Mucosa of rectum (tissue), 2 donors: ENCODE measurements around the gene IL17RD.
A peak's percentile ranks its signal among the peaks of the same experiment; 100 is the strongest.

Experiments used
- H3K27ac ChIP-seq, 2 donors: one replicate each; pipeline ENCODE4 v1.7.0; 2013; ENCODE audit warnings: inconsistent platforms in 2 of 2, low read depth in 2 of 2, low read length in 2 of 2
- H3K27me3 ChIP-seq, 2 donors: one replicate each; pipeline ENCODE4 v1.7.0; 2013; ENCODE audit warnings: low read length in 2 of 2; ENCODE audit not compliant: control insufficient read depth in 2 of 2, insufficient read depth in 2 of 2
- H3K36me3 ChIP-seq, 2 donors: one replicate each; pipeline ENCODE4 v1.7.0; 2013; ENCODE audit warnings: low read length in 2 of 2; ENCODE audit not compliant: control insufficient read depth in 2 of 2, insufficient read depth in 2 of 2
- H3K4me1 ChIP-seq, 2 donors: one replicate each; pipeline ENCODE4 v1.7.0; 2013; ENCODE audit warnings: low read length in 2 of 2, mild to moderate bottlenecking in 1 of 2; ENCODE audit not compliant: control insufficient read depth in 2 of 2, insufficient read depth in 2 of 2
- H3K4me3 ChIP-seq, 2 donors: one replicate each; pipeline ENCODE4 v1.7.0; 2013; ENCODE audit warnings: low read length in 2 of 2
- H3K9ac ChIP-seq, 2 donors: one replicate each; pipeline ENCODE4 v1.7.0; 2013; ENCODE audit warnings: low read length in 2 of 2, low read depth in 1 of 2, mild to moderate bottlenecking in 1 of 2
- H3K9me3 ChIP-seq, 2 donors: one replicate each; pipeline ENCODE4 v1.7.0; 2013; ENCODE audit warnings: low read length in 2 of 2; ENCODE audit not compliant: control insufficient read depth in 2 of 2
- donor health status: healthy.
- donor health status: Normal muscosa, but diverticular disease.

Gene IL17RD

DNA sequence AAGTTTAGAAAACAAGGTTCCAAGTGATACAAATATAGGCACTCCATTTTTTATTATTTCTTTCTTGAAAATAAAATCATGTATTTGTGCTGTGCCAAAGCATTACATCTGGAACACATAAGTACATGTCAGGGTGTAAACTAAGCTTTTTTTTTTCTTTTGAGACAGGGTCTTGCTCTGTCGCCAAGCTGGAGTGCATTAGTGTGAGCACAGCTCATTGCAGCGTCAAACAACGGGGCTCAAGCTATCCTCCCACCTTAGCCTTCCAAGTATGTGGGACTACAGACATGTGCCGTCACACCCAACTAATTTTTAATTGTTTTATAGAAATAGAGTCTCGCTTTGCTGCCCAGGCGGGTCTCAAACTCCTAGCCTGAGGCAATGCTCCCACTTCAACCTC, 95.7 kb downstream of the IL17RD start:
- Histone ChIP-seq H3K36me3 (no peaks in the 10 kb centered on the region), H3K9ac (no peak overlapping the region), H3K27me3 (no peaks in the 10 kb centered on the region), H3K27ac (no peak overlapping the region), H3K4me1 (peaks cover 0 to 6% of the 10 kb centered on the region in 2 donors), H3K4me3 (no peak overlapping the region), H3K9me3 (no peaks in the 10 kb centered on the region)

DNA sequence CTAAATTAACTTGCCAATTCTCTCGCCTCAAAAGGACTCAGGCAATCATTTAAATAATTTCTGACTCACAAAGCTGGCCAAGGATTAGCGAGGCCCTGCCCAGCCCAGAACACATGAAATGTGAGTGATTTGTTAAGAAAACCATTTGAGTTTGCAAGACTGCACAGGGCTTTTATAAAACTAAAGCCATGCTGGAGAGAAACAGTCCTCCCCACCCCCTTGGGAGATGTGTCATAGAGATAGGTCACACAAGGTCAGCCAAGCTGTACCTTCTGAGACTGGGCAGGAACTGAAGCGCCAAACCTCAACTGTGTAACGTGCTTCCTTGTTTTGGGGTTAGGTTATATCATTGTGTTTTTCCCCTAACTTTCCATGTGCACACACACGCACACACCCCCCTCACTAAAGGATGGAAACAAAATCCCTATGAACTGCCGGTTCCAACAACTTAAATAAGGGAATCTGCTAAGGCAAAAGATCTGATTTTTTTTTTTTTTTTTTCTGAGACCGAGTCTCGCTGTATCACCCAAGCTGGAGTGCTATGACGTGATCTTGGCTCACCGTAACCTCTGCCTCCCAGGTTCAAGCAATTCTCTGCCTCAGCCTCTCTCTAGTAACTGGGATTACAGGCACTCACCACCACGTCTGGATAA, 96.6 kb downstream of the IL17RD start:
- Histone ChIP-seq H3K4me3 (no peak overlapping the region), H3K9me3 (no peaks in the 10 kb centered on the region), H3K9ac (no peak overlapping the region), H3K27ac (no peak overlapping the region), H3K36me3 (no peaks in the 10 kb centered on the region), H3K27me3 (no peaks in the 10 kb centered on the region), H3K4me1 (peaks cover 0 to 6% of the 10 kb centered on the region in 2 donors)

DNA sequence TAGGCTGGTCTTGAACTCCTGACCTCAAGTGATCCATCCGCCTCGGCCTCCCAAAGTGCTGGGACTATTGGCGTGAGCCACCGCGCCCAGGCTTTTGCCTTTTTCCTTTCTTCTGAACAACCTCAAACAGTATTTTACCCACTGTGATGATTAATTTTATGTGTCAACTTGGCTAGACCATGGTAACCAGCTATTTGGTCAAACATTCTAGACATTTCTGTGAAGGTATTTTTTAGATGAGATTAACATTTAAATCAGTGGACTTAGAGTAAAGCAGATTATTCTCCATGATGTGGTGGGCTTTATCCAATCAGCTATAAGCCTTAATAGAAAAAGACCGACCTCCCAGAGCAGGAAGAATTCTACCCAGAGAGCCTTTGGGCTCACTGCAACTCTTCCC, 98.7 kb downstream of the IL17RD start:
- Histone ChIP-seq H3K27ac (no peak overlapping the region), H3K9me3 (no peaks in the 10 kb centered on the region), H3K36me3 (no peaks in the 10 kb centered on the region), H3K9ac (no peak overlapping the region), H3K4me1 (peaks cover 0 to 6% of the 10 kb centered on the region in 2 donors), H3K27me3 (no peaks in the 10 kb centered on the region), H3K4me3 (no peak overlapping the region)

DNA sequence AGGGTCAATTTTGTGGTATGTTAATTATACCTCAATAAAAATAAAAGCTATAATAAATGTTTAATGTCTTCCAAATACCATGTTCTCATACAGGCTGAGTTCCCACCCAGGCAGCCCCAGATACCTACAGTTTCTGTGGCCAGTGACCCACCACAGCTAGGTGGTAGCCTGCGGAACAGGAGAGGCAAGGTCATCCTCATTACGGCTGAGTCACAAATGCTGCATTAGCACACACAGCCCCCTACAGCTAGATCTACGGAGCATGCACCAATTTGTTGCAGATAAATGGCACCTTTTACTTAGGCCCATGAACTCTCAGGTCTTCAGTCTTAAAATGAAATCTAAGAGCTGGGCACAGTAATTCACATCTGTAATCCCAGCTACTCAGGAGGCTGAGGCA, 99.6 kb downstream of the IL17RD start:
- Histone ChIP-seq H3K4me1 (peaks cover 0 to 8% of the 10 kb centered on the region in 2 donors), H3K9me3 (no peaks in the 10 kb centered on the region), H3K27me3 (no peaks in the 10 kb centered on the region), H3K9ac (no peak overlapping the region), H3K36me3 (no peaks in the 10 kb centered on the region), H3K4me3 (no peak overlapping the region), H3K27ac (no peak overlapping the region)

DNA sequence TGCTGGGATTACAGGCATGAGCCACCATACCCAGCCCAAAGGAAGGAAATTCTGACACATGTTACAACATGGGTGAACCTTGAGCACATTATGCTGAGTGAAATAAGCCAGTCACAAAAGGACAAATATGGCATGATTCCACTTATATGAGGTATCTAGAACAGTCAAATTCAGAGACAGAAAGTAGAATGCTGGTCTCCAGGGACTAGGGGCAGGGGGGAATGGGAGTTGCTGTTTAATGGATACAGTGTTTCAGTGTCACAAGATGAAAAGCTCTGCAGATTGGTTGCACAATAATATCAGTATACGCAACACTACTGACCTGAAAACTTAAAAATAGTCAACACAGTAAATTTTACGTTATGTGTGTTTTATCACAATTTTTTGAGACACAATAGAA, 100.6 kb downstream of the IL17RD start:
- Histone ChIP-seq H3K4me1 (peaks cover 0 to 12% of the 10 kb centered on the region in 2 donors), H3K27me3 (no peaks in the 10 kb centered on the region), H3K9me3 (no peaks in the 10 kb centered on the region), H3K9ac (no peak overlapping the region), H3K4me3 (no peak overlapping the region), H3K36me3 (no peaks in the 10 kb centered on the region), H3K27ac (no peak overlapping the region)

DNA sequence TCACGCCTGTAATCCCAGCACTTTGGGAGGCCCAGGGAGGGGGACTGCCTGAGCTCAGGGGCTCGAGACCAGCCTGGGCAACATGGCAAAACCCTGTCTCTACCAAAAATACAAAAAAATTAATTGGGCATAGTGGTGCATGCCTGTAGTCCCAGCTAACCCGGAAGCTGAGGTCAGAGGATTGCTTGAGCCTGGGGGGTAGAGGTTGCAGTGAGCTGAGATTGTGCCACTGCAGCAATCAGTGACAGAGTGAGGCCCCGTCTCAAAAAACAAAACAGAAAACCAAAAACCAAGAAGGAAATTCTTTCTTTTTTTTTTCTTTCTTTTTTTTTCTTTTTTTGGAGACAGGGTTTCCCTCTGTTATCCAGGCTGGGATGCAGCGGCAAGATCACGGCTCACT, 101.2 kb downstream of the IL17RD start:
- Histone ChIP-seq H3K36me3 (no peaks in the 10 kb centered on the region), H3K27ac (no peak overlapping the region), H3K9me3 (no peaks in the 10 kb centered on the region), H3K4me3 (no peak overlapping the region), H3K27me3 (no peaks in the 10 kb centered on the region), H3K9ac (no peak overlapping the region), H3K4me1 (peaks cover 0 to 12% of the 10 kb centered on the region in 2 donors)

DNA sequence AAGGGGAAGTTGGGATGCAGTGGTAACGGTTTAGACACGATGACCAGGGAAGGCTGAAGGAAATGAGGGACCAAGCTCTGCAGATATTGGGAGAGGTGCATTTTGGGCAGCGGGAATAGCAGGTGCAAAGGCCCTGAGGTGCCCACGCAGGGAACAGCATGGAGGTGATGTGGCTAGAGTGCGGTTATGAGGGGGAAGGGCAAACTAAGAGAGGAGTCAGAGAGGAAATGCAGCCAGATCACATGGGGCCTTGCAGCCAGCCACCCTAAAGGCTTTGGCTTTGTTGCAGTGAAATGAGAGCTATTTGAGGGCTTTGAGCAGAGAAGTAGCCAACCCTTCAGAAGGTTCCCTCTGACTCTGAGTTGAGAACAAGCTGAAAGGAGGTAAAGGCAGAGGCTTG, 102.1 kb downstream of the IL17RD start:
- Histone ChIP-seq H3K36me3 (no peaks in the 10 kb centered on the region), H3K4me3 (no peak overlapping the region), H3K27me3 (no peaks in the 10 kb centered on the region), H3K9ac (no peak overlapping the region), H3K27ac (no peak overlapping the region), H3K4me1 (peaks cover 0 to 7% of the 10 kb centered on the region in 2 donors), H3K9me3 (no peaks in the 10 kb centered on the region)

DNA sequence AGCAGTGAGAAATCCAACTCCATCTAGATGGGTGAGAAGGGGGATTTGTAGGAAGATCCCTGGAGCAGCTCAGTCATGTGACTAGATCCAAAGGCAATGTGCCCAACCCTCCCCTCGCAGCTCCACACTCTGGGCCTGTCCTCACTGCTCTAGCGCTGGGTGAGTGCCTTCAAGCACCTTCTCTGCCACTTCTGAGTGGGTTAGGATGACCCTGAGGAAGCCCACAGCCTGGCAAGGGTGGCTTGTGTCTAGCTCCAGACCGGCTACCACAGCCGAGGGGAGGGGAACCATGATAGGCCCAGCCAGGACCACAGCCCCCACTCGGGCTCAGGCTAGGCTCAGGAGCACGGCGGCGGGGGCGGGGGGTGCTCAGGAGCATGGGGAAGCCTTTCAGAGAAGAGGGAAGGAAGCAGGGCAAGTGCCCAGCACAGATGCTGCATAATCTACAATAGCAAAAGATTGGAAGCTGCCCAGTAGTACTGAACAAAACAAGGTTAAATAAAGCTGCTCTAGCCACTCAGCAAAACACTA, 103.0 kb downstream of the IL17RD start:
- Histone ChIP-seq H3K36me3 (no peaks in the 10 kb centered on the region), H3K9ac (no peak overlapping the region), H3K27ac (peak overlapping the region; percentile 35 to 53), H3K4me3 (no peak overlapping the region), H3K4me1 (peaks cover 0 to 7% of the 10 kb centered on the region in 2 donors), H3K27me3 (no peaks in the 10 kb centered on the region), H3K9me3 (no peaks in the 10 kb centered on the region)

DNA sequence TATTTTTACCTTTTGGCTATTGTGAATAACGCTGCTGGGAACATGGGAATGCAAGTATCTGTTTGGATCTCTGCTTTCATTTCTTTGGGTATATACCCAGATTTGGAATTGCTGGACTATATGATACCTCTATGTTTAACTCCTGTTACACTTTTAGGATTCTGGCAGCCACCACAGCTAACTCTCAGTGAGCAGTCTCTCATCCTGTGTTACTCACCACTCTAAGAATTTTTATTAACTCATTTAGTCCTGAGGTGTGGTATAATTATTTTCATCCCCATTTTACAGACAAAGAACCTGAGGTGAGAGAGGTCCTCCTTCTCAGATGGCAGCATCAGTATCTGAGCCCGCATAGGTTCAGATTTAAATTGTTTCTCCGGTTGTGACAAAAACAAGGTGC, 103.6 kb downstream of the IL17RD start:
- Histone ChIP-seq H3K27ac (no peak overlapping the region), H3K9ac (no peak overlapping the region)

DNA sequence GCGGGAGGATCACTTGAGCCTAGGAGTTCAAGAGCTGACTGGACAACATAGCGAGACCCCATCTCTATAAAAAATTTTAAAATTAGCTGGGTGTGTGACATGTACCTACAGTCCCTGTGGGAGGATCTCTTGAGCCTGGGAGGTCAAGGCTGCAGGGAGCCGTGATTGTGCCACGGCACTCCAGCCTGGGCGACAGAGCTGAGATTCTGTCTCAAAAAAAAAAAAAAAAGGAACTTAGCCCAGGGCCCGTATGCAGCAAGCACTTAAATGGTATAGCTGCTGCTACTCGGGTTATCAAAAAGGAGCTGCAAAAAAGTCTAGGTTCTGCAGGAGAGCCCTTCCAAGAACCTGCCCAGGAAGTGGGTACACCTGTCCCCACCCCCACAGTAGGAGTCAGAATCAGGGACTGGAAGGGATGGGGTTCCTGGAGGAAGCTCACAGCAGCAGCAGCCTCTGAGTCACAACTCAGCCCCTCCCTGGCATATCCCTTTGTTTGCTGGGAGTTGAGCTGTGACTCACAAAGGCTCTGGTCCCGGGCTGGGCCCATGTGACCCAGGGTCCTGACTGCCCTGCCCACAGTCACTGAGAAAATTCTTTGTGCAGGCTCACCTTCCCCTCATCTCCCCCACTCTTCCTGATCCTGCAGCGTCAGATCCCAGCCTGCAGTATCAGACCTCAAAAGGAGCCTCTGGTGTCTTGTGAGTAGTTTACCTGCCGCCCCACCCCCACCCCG, 104.9 kb downstream of the IL17RD start, which contains the start of gene SPATA12:
TSS of gene SPATA12 (plus strand) at position 576 of the 733 bp plus-strand sequence. CDS start 13,031 bp downstream, outside the sequence.
- Histone ChIP-seq H3K9me3 (no peaks in the 10 kb centered on the region), H3K4me3 (peak within 1 kb of the TSS; percentile 1 to 31), H3K4me1 (peaks cover 0 to 7% of the 10 kb centered on the region in 2 donors), H3K36me3 (no peaks in the 10 kb centered on the region), H3K27me3 (no peaks in the 10 kb centered on the region), H3K27ac (peak within 1 kb of the TSS; percentile 23 to 62), H3K9ac (peak within 1 kb of the TSS in 1 of 2 donors; percentile 7)

More for the DNA sequence above, 103.6 kb downstream of the IL17RD start:
- H3K27me3 ChIP-seq = no peaks in the 10 kb centered on the region
- no peaks in the 10 kb centered on the region for H3K36me3 ChIP-seq
- no peak overlapping the region for H3K4me3 ChIP-seq
- no peaks in the 10 kb centered on the region for H3K9me3 ChIP-seq
- peaks cover 0 to 7% of the 10 kb centered on the region in 2 donors for H3K4me1 ChIP-seq
